WTC11 (cell line): ENCODE measurements around the gene NT5DC1.

Experiments used
- CBFB ChIP-seq: sonication (generic); formaldehyde crosslinking; IDR thresholded peaks from 2 replicates; pipeline ENCODE4 v1.8.1; 2022; ENCODE audit warnings: mild to moderate bottlenecking, low read depth, missing genetic modification reagents
- CTCF ChIP-seq: fragments of 200-600 bp; IDR thresholded peaks from 2 replicates; pipeline ENCODE4 v1.8.0; 2022; ENCODE audit warnings: antibody characterized with exemption
- ZBTB21 ChIP-seq: sonication (generic); formaldehyde crosslinking; IDR thresholded peaks from 2 replicates; pipeline ENCODE4 v1.8.1; 2023; ENCODE audit warnings: mild to moderate bottlenecking, missing genetic modification reagents, borderline replicate concordance

- no peak for TF ChIP-seq CBFB (CRISPR knock-in tag)
- TF ChIP-seq ZBTB21, result no peak
- TF ChIP-seq CTCF, result no peak
Observed at GRCh38 chr6:116090251-116090650, 10.4 kb upstream of the NT5DC1 start.
